Loucy (cell line): ENCODE measurements around the gene ZNF70.
A peak's percentile ranks its signal among the peaks of the same experiment; 100 is the strongest.

Experiments used
- H2AFZ ChIP-seq: fragments of 200-600 bp; sonication (generic); 2 replicates; pipeline ENCODE4 v1.6.0; 2016; ENCODE audit warnings: antibody characterized with exemption, mild to moderate bottlenecking, low read length, moderate library complexity
- H3F3A ChIP-seq: fragments of 200-600 bp; 2 replicates; pipeline ENCODE4 v1.6.0; 2016; ENCODE audit warnings: antibody characterized with exemption, low read depth, mild to moderate bottlenecking
- H3K27me3 ChIP-seq: fragments of 200-600 bp; sonication (generic); 2 replicates; pipeline ENCODE4 v1.6.1; 2014; ENCODE audit warnings: low read length, mild to moderate bottlenecking; ENCODE audit not compliant: insufficient read depth, poor library complexity, severe bottlenecking
- H3K36me3 ChIP-seq: fragments of 200-600 bp; sonication (generic); 2 replicates; pipeline ENCODE4 v1.6.1; 2016; ENCODE audit warnings: low read length; ENCODE audit not compliant: insufficient read depth
- H3K4me1 ChIP-seq: fragments of 200-600 bp; sonication (generic); 2 replicates; pipeline ENCODE4 v1.5.1; 2014; ENCODE audit warnings: low read length, mild to moderate bottlenecking; ENCODE audit not compliant: insufficient read depth, poor library complexity, severe bottlenecking
- H3K4me2 ChIP-seq: fragments of 200-600 bp; sonication (generic); 2 replicates; pipeline ENCODE4 v1.6.0; 2014; ENCODE audit warnings: antibody characterized with exemption, low read length, low read depth, mild to moderate bottlenecking; ENCODE audit not compliant: poor library complexity, severe bottlenecking
- H3K4me3 ChIP-seq: fragments of 200-600 bp; sonication (generic); 2 replicates; pipeline ENCODE4 v1.5.1; 2014; ENCODE audit warnings: low read length, mild to moderate bottlenecking, mixed read lengths; ENCODE audit not compliant: poor library complexity, severe bottlenecking
- H3K79me2 ChIP-seq: fragments of 200-600 bp; sonication (generic); 2 replicates; pipeline ENCODE4 v1.6.1; 2014; ENCODE audit warnings: low read length; ENCODE audit not compliant: insufficient read depth
- H3K9ac ChIP-seq: fragments of 200-600 bp; sonication (generic); 2 replicates; pipeline ENCODE4 v1.6.0; 2014; ENCODE audit warnings: mild to moderate bottlenecking, low read depth, low read length, moderate library complexity; ENCODE audit not compliant: poor library complexity, severe bottlenecking
- H3K9me2 ChIP-seq: fragments of 200-600 bp; sonication (generic); replicated peaks from 2 replicates; pipeline ENCODE4 v1.6.1; 2016; ENCODE audit warnings: low read depth, low read length, mixed read lengths
- H3K9me3 ChIP-seq: fragments of 200-600 bp; sonication (generic); 2 replicates; pipeline ENCODE4 v1.6.1; 2014; ENCODE audit warnings: mild to moderate bottlenecking, antibody characterized with exemption, low read length, low read depth; ENCODE audit not compliant: insufficient read depth
- H4K20me1 ChIP-seq: fragments of 200-600 bp; sonication (generic); 2 replicates; pipeline ENCODE4 v1.6.0; 2014; ENCODE audit warnings: antibody characterized with exemption, low read length, mild to moderate bottlenecking; ENCODE audit not compliant: insufficient read depth, poor library complexity, severe bottlenecking
- EZH2phosphoT487 ChIP-seq: fragments of 200-600 bp; IDR thresholded peaks from 2 replicates; pipeline ENCODE4 v1.6.1; 2018; ENCODE audit warnings: antibody characterized with exemption, mild to moderate bottlenecking, moderate library complexity, borderline replicate concordance
- TF ChIP-seq, protein P1 (sequence below): fragments of 200-600 bp; sonication (generic); conservative IDR thresholded peaks from 2 replicates; pipeline ENCODE4 v1.5.1; 2014; ENCODE audit warnings: mild to moderate bottlenecking, antibody characterized with exemption, low read length

ZNF70 gene

DNA sequence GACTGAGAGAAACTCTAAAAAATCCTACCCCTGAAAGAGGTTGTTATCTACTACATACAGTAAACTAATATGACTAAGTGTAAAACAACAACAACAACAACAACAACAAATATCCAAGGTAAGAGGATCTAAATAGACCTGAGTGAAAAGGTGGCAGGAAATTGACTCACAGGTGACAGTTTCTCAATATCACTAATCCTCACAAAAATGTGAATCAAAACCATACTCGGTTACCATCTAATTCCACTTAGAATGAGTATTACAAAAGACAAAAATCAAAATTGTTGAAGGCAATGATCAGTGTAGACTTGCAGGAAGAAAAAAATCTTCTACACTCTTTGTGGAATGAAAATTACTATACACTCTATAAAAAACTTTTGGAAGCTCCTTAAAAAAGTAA, 42.6 kb downstream of the ZNF70 start:
- no peaks in the 10 kb centered on the region for H3K9me3 ChIP-seq
- H3K9ac ChIP-seq, result no peak overlapping the region
- peaks cover 31% of the 10 kb centered on the region for H3K4me1 ChIP-seq
- no peak overlapping the region for H3K4me3 ChIP-seq
- TF ChIP-seq, protein P1, sequence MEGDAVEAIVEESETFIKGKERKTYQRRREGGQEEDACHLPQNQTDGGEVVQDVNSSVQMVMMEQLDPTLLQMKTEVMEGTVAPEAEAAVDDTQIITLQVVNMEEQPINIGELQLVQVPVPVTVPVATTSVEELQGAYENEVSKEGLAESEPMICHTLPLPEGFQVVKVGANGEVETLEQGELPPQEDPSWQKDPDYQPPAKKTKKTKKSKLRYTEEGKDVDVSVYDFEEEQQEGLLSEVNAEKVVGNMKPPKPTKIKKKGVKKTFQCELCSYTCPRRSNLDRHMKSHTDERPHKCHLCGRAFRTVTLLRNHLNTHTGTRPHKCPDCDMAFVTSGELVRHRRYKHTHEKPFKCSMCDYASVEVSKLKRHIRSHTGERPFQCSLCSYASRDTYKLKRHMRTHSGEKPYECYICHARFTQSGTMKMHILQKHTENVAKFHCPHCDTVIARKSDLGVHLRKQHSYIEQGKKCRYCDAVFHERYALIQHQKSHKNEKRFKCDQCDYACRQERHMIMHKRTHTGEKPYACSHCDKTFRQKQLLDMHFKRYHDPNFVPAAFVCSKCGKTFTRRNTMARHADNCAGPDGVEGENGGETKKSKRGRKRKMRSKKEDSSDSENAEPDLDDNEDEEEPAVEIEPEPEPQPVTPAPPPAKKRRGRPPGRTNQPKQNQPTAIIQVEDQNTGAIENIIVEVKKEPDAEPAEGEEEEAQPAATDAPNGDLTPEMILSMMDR, result no peak
- no peak for TF ChIP-seq EZH2phosphoT487
- no peaks in the 10 kb centered on the region for H3K27me3 ChIP-seq
- H3K9me2 ChIP-seq, result no peaks in the 10 kb centered on the region
- H3F3A ChIP-seq, result peaks cover 4% of the 10 kb centered on the region; the same call in 1 of the 2 replicates
- no peak overlapping the region for H2AFZ ChIP-seq
- peaks cover 50% of the 10 kb centered on the region; the same call in 1 of the 2 replicates for H3K36me3 ChIP-seq
- peaks cover 8% of the 10 kb centered on the region for H4K20me1 ChIP-seq
- peaks cover 51% of the 10 kb centered on the region for H3K79me2 ChIP-seq
- H3K4me2 ChIP-seq, result no peak overlapping the region

DNA sequence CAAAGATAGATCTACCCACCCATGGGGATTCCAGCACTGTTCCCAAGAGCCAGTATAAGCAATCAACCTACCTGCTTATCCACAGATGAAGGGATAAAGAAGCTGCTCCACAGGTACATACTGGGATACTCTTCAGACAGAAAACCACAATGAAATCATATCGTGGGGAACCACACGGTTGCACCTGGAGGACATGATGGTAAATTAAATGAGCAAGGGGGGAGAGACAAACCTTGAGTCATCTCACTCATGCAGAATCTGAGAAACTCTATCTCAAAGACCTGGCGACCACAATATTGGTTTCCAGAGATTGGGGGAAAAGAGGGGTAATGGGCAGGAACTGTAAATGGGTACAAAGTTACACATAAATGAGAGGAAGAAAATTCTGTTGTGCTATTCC, 45.6 kb downstream of the ZNF70 start:
- peaks cover 65% of the 10 kb centered on the region; the same call in 1 of the 2 replicates for H3K36me3 ChIP-seq
- H3K9me2 ChIP-seq, result no peaks in the 10 kb centered on the region
- H4K20me1 ChIP-seq, result peaks cover 8% of the 10 kb centered on the region
- TF ChIP-seq, protein P1, result no peak
- TF ChIP-seq EZH2phosphoT487, result no peak
- no peak overlapping the region for H3K4me3 ChIP-seq
- peaks cover 4% of the 10 kb centered on the region; the same call in 1 of the 2 replicates for H3F3A ChIP-seq
- peaks cover 66% of the 10 kb centered on the region for H3K79me2 ChIP-seq
- H2AFZ ChIP-seq, result no peak overlapping the region
- H3K4me1 ChIP-seq, result peaks cover 40% of the 10 kb centered on the region
- H3K9me3 ChIP-seq, result no peaks in the 10 kb centered on the region
- H3K9ac ChIP-seq, result no peak overlapping the region
- peak overlapping the region; percentile 13 for H3K4me2 ChIP-seq
- H3K27me3 ChIP-seq, result no peaks in the 10 kb centered on the region

DNA sequence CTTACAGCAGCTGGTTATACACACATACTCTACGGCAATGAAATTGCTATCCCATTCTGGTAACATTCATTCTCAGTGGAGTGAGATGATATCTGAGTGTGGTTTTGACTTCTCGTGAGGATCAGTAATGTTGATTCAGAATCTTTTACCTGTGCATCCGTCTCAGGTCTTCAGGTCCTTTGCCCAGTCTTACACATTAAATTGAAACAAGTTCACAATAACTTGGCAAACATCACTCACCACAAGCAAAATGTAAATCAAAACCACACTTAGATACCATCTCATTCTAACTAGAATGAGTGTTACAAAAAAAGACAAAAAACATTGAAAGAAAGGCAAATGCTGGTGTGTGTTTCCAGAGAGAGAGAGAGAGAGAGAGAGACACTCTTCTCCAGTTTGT, 46.1 kb downstream of the ZNF70 start:
- Histone ChIP-seq H3K4me3 (no peak overlapping the region), H3K4me2 (peak overlapping the region; percentile 38), H3K36me3 (peaks cover 70% of the 10 kb centered on the region; the same call in 1 of the 2 replicates), H2AFZ (no peak overlapping the region), H3K79me2 (peaks cover 67% of the 10 kb centered on the region), H3K4me1 (peaks cover 36% of the 10 kb centered on the region), H3K27me3 (no peaks in the 10 kb centered on the region), H3K9me3 (no peaks in the 10 kb centered on the region), H3K9ac (no peak overlapping the region), H3K9me2 (no peaks in the 10 kb centered on the region), H3F3A (peaks cover 4% of the 10 kb centered on the region; the same call in 1 of the 2 replicates), H4K20me1 (peaks cover 8% of the 10 kb centered on the region)
- no peak for TF ChIP-seq EZH2phosphoT487
- TF ChIP-seq, protein P1, result no peak
